ENCODE results near the gene DAZAP2. TPM values are rescaled to one million over a fixed set of nuclear protein-coding genes. Genes with fewer than 3 reads are reported as not detected.
A peak's percentile ranks its signal among the peaks of the same experiment; 100 is the strongest.

Gene DAZAP2
- total and polyA plus RNA-seq, 9 of the 15 experiments (the other 6 are each of a cell fraction or from before 2014, with no cell fraction given): 116 to 668 (median 227) TPM

DNA sequence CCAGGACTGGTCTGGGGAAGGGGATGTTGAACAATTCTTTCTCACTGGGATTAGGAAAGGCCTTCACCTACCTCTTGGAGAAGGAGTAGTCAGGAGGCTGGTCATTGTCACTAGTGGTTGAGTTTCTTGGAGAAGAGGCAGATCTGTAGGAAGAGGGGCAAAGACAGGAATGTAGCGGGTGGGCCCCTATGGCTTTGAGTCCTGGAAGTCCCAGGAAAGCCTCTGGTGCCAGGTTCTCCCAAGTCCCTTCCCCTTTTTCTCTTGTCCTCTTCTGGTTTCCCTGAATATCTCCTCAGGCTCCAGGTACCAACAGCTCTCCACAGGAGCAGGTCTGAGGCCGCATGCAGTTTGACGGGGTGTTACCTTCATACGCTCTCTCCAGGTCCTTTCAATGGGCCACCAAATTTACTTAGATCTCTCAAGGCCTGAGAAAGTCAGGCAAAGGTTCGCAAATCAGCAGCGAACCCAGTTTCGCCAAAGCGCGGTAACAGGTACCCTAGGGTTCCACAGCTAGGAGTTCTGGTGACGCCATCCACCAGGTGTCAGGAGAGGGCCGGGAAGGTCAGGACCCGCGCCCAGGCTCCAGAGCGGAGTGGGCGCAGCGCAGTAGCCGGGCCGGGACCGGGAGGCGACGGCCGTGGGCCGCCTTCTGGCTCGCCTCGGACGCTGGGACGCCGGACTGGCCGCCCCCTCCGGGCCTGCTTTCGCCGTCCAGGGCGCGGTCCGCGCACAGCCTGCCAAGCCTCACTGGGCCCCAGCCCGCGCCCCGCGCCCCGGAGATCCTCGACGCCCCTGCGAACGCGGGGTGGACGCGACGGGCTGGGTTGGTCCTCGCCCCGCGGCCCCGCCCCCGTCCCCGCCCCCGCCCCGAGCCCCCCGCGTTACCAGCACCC is 30.8 kb downstream of the DAZAP2 start (continued):
- TF ChIP-seq STAG1 (CRISPR knock-in tag; IDR thresholded peaks at IDR 0.05; ENCODE audit: borderline replicate concordance): peak; percentile 70
- TF ChIP-seq ZBTB8A (IDR thresholded peaks at IDR 0.05; ENCODE audit: partially characterized antibody): no peak
- TF ChIP-seq DNMT1 (IDR thresholded peaks at IDR 0.05): no peak
- no peak for TF ChIP-seq RCOR1 (IDR thresholded peaks at IDR 0.05; ENCODE audit: borderline replicate concordance in 1 of 2, low read depth in 2 of 2, low read length in 2 of 2)
- no peak; the same call in 1 of the 2 replicates for TF ChIP-seq MTA1 (IDR thresholded peaks at IDR 0.05; ENCODE audit: borderline replicate concordance)
- no peak for TF ChIP-seq NR2C1 (IDR thresholded peaks at IDR 0.05)
- no peak for TF ChIP-seq NR2C1 (tag; IDR thresholded peaks at IDR 0.05)
- TF ChIP-seq MGA (IDR thresholded peaks at IDR 0.05): peak; percentile 47
- no peak for TF ChIP-seq ZNF384 (IDR thresholded peaks at IDR 0.05; ENCODE audit: low read depth, low read length)
- TF ChIP-seq CBFA2T3 (IDR thresholded peaks at IDR 0.05): no peak
- TF ChIP-seq, protein P1, sequence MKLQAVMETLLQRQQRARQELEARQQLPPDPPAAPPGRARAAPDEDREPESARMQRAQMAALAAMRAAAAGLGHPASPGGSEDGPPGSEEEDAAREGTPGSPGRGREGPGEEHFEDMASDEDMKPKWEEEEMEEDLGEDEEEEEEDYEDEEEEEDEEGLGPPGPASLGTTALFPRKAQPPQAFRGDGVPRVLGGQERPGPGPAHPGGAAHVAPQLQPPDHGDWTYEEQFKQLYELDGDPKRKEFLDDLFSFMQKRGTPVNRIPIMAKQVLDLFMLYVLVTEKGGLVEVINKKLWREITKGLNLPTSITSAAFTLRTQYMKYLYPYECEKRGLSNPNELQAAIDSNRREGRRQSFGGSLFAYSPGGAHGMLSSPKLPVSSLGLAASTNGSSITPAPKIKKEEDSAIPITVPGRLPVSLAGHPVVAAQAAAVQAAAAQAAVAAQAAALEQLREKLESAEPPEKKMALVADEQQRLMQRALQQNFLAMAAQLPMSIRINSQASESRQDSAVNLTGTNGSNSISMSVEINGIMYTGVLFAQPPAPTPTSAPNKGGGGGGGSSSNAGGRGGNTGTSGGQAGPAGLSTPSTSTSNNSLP (IDR thresholded peaks at IDR 0.05; ENCODE audit: borderline replicate concordance, low read depth, low read length): no peak

Measured in K562 (cell line).